Measurements from ENCODE around the gene KCNT1.

KCNT1 gene

DNA sequence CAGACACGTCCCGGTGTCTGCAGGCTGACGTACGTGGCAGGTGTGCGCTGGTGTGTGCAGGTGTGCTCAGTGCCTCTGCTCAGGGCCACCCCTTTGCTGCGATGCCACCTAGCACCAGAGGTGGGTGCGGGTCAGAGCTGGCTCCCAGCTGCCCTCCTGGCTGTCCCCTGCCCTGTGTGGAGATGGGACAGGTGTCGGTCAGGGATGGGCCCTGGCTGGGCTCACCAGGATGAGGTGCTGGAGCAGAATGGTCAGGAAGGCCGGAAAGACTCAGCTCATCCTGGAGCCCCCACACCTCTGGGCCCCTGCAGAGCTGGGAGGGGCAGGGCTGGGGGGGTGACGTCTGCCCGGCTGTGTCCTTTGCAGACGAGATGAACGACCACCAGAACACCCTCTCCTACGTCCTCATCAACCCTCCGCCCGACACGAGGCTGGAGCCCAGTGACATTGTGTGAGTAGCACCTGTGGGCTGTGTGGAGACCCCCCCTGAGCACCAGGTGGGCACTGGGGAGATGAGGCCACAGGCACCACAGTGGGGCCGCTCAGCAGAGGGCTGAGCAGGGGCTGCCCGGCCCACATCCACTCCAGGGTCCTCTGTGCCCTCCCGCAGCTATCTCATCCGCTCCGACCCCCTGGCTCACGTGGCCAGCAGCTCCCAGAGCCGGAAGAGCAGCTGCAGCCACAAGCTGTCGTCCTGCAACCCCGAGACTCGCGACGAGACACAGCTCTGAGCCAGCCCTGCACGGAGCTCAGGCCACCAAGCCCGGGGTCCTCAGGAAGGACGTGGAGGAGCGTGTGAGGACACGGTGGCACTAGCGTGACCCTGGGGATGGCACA is 89.7 kb downstream of the KCNT1 start:
- Histone ChIP-seq H2AK5ac (ENCODE audit: low read depth, low read length) (peak overlapping the region; percentile 37), H2BK5ac (ENCODE audit: low read length) (no peak overlapping the region), H2BK12ac (ENCODE audit: low read length) (peak overlapping the region; percentile 41), H3K79me1 (ENCODE audit: low read depth, low read length) (no peaks in the 10 kb centered on the region), H3K9ac (ENCODE audit: low read depth, low read length, poor library complexity) (peak overlapping the region; percentile 70), H2BK120ac (ENCODE audit: low read depth, low read length) (no peak overlapping the region), H3K4ac (ENCODE audit: low read length) (peak overlapping the region; percentile 76), H2BK15ac (ENCODE audit: low read length) (no peak overlapping the region), H2AFZ (ENCODE audit: low read length) (no peak overlapping the region), H3K4me3 (ENCODE audit: low read length in 2 of 2) (no peak overlapping the region), H3K14ac (ENCODE audit: low read length) (peak overlapping the region; percentile 89), H3K4me2 (ENCODE audit: insufficient read depth, low read length, poor library complexity, severe bottlenecking) (no peak overlapping the region), H3K23ac (ENCODE audit: low read depth, low read length, poor library complexity) (peak overlapping the region; percentile 80), H3K27me3 (ENCODE audit: control insufficient read depth in 3 of 3, insufficient read depth in 3 of 3, low read depth in 1 of 3, low read length in 3 of 3) (peaks cover 0 to 51% (median 0%) of the 10 kb centered on the region in 3 experiments), H3K36me3 (replicated peaks in 1 of 2; ENCODE audit: control insufficient read depth in 2 of 2, insufficient read depth in 2 of 2, low read length in 2 of 2) (no peaks in the 10 kb centered on the region), H3K18ac (ENCODE audit: low read length) (peak overlapping the region; percentile 89), H4K8ac (ENCODE audit: low read depth, low read length) (no peak overlapping the region), H4K91ac (ENCODE audit: low read depth, low read length, poor library complexity) (no peak overlapping the region), H3K27ac (replicated peaks; ENCODE audit: low read length) (no peak overlapping the region), H3K4me1 (ENCODE audit: control insufficient read depth in 2 of 2, insufficient read depth in 1 of 2, low read depth in 1 of 2, low read length in 2 of 2) (no peaks in the 10 kb centered on the region), H3K9me3 (replicated peaks in 1 of 2; ENCODE audit: control insufficient read depth in 2 of 2, insufficient read depth in 1 of 2, low read depth in 1 of 2, low read length in 2 of 2) (no peaks in the 10 kb centered on the region)
- no peak for DNase-seq (ENCODE audit: low spot score)
- no CpG with 5 or more reads among the region's 35 CpGs for WGBS, 2 donors (ENCODE audit: extremely low coverage in 2 of 2, insufficient read length in 2 of 2, insufficient replicate concordance in 1 of 2)

DNA sequence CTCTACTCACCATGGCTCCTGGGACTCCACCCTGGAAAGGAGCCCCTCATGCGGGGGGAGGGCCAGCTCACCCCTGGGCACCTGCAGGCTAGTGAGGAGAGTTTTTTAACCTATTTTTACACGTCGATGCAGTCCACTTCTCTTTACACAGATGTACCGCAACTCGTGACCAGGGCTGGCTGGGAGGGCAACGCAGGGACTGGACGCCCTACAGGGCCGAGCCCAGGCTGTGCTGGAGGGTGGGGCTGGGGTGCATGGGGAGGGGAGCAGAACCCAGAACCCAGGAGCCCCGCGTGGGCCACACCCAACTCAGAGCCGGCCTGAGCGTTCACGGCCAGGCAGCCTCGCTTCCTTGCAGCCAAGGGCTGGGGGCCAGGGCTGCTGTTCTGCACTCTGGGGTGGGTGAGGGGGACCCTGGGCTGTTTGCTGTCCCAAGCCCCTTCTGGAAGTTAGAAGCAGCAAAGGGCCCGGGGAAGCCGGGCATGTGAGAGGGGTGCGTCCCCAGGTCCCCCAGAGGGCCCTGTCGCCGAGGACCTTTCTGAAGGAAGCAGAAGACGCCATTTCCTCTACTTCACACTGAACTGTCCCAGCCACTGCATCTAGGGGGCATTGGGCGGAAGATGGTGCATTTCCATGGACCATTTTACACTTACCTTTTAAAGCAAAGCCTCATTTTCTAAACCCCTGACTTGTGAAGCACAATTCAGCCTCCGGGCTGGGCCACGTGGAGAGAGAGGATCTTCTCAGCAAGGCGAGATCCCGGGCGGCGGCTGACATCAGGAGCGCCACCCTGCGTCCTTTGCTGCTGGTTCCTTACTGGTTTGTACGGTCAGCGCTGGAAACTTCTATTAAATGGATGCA is 90.5 kb downstream of the KCNT1 start:
- DNase-seq (ENCODE audit: low spot score): no peak
- no peaks in the 10 kb centered on the region for H3K36me3 ChIP-seq (replicated peaks in 1 of 2; ENCODE audit: control insufficient read depth in 2 of 2, insufficient read depth in 2 of 2, low read length in 2 of 2)
- no peak overlapping the region for H3K27ac ChIP-seq (replicated peaks; ENCODE audit: low read length)
- H2BK15ac ChIP-seq (ENCODE audit: low read length): no peak overlapping the region
- no peak overlapping the region for H3K18ac ChIP-seq (ENCODE audit: low read length)
- H3K23ac ChIP-seq (ENCODE audit: low read depth, low read length, poor library complexity): no peak overlapping the region
- H2AK5ac ChIP-seq (ENCODE audit: low read depth, low read length): peak overlapping the region; percentile 61
- H3K9ac ChIP-seq (ENCODE audit: low read depth, low read length, poor library complexity): peak overlapping the region; percentile 70
- H3K79me1 ChIP-seq (ENCODE audit: low read depth, low read length): no peaks in the 10 kb centered on the region
- H3K27me3 ChIP-seq (ENCODE audit: control insufficient read depth in 3 of 3, insufficient read depth in 3 of 3, low read depth in 1 of 3, low read length in 3 of 3): peaks cover 0 to 43% (median 0%) of the 10 kb centered on the region in 3 experiments
- no peaks in the 10 kb centered on the region for H3K9me3 ChIP-seq (replicated peaks in 1 of 2; ENCODE audit: control insufficient read depth in 2 of 2, insufficient read depth in 1 of 2, low read depth in 1 of 2, low read length in 2 of 2)
- no peak overlapping the region for H4K8ac ChIP-seq (ENCODE audit: low read depth, low read length)
- H3K4me2 ChIP-seq (ENCODE audit: insufficient read depth, low read length, poor library complexity, severe bottlenecking): no peak overlapping the region
- no peak overlapping the region for H4K91ac ChIP-seq (ENCODE audit: low read depth, low read length, poor library complexity)
- no peak overlapping the region for H3K4ac ChIP-seq (ENCODE audit: low read length)
- H2AFZ ChIP-seq (ENCODE audit: low read length): no peak overlapping the region
- H3K14ac ChIP-seq (ENCODE audit: low read length): peak overlapping the region; percentile 63
- H2BK12ac ChIP-seq (ENCODE audit: low read length): no peak overlapping the region
- WGBS, 2 donors (ENCODE audit: extremely low coverage in 2 of 2, insufficient read length in 2 of 2, insufficient replicate concordance in 1 of 2): no CpG with 5 or more reads among the region's 31 CpGs
- H2BK5ac ChIP-seq (ENCODE audit: low read length): no peak overlapping the region
- H3K4me3 ChIP-seq (ENCODE audit: low read length in 2 of 2): no peak overlapping the region
- H2BK120ac ChIP-seq (ENCODE audit: low read depth, low read length): no peak overlapping the region
- no peaks in the 10 kb centered on the region for H3K4me1 ChIP-seq (ENCODE audit: control insufficient read depth in 2 of 2, insufficient read depth in 1 of 2, low read depth in 1 of 2, low read length in 2 of 2)

DNA sequence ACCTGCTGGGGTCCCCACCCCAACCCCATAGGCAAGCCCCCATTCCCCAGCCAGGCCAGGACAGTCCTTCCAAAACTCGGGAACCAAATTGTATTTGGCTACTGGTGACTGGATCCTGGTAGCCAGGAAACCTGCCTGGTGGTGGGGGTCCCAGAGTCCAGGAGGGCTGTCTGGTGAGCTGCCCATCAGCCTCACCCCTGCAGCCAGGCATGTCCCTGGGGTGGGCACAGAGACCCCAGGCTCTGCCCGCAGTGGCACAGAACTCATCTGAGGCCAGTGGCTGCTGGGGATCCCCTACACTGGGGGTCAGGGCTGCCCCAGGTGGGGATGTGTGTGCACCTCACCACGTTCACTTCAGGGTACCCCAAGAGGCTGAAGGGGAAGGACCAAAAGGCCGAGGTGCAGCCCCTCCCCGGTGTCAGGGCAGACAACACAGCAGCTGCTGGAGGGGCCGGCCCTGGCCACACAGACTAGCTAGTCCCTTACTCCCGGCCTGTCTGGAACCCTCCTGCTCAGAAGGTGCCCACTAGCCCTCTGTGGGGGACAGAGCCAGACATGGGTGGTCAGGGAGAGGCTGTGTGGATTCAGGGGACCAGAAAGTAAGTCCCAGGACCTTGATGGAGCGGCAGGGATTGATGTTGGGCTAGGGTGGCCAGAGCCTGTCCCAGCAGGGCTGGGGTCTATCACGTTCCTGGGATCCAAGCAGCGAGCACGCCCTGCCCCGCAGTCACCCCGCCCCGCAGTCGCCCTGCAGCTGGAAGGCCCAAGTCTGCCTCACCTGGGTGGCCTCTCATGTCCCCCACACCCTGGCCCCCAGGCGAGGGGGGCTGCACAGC is 91.5 kb downstream of the KCNT1 start:
- Histone ChIP-seq H2BK120ac (ENCODE audit: low read depth, low read length) (no peak overlapping the region), H2AFZ (ENCODE audit: low read length) (no peak overlapping the region), H2BK5ac (ENCODE audit: low read length) (no peak overlapping the region), H3K27me3 (ENCODE audit: control insufficient read depth in 3 of 3, insufficient read depth in 3 of 3, low read depth in 1 of 3, low read length in 3 of 3) (peaks cover 0 to 34% (median 0%) of the 10 kb centered on the region in 3 experiments), H3K9ac (ENCODE audit: low read depth, low read length, poor library complexity) (peak overlapping the region; percentile 60), H3K23ac (ENCODE audit: low read depth, low read length, poor library complexity) (peak overlapping the region; percentile 91), H4K91ac (ENCODE audit: low read depth, low read length, poor library complexity) (no peak overlapping the region), H3K79me1 (ENCODE audit: low read depth, low read length) (no peaks in the 10 kb centered on the region), H3K4me3 (ENCODE audit: low read length in 2 of 2) (no peak overlapping the region), H2AK5ac (ENCODE audit: low read depth, low read length) (peak overlapping the region; percentile 63), H3K9me3 (replicated peaks in 1 of 2; ENCODE audit: control insufficient read depth in 2 of 2, insufficient read depth in 1 of 2, low read depth in 1 of 2, low read length in 2 of 2) (no peaks in the 10 kb centered on the region), H3K36me3 (replicated peaks in 1 of 2; ENCODE audit: control insufficient read depth in 2 of 2, insufficient read depth in 2 of 2, low read length in 2 of 2) (no peaks in the 10 kb centered on the region), H3K4ac (ENCODE audit: low read length) (no peak overlapping the region), H3K27ac (replicated peaks; ENCODE audit: low read length) (no peak overlapping the region), H2BK12ac (ENCODE audit: low read length) (peak overlapping the region; percentile 58), H4K8ac (ENCODE audit: low read depth, low read length) (no peak overlapping the region), H3K18ac (ENCODE audit: low read length) (peak overlapping the region; percentile 83), H3K4me1 (ENCODE audit: control insufficient read depth in 2 of 2, insufficient read depth in 1 of 2, low read depth in 1 of 2, low read length in 2 of 2) (no peaks in the 10 kb centered on the region), H3K4me2 (ENCODE audit: insufficient read depth, low read length, poor library complexity, severe bottlenecking) (no peak overlapping the region), H3K14ac (ENCODE audit: low read length) (peak overlapping the region; percentile 56), H2BK15ac (ENCODE audit: low read length) (peak overlapping the region; percentile 4)
- WGBS, 2 donors (ENCODE audit: extremely low coverage in 2 of 2, insufficient read length in 2 of 2, insufficient replicate concordance in 1 of 2): no CpG with 5 or more reads among the region's 16 CpGs
- no peak for DNase-seq (ENCODE audit: low spot score)
